Common myeloid progenitor, CD34-positive (primary cell): Measurements from ENCODE around the gene TPCN1.
"Not testable (repeated sequence)": the region's sequence is repeated elsewhere in the genome, so short reads cannot be mapped to it uniquely, and the experiment has no call there.

Source experiments
- CTCF ChIA-PET: fragments of 350-600 bp; sonication (Branson Sonifier 250); formaldehyde crosslinking; loops from one replicate; lab custom pipeline; 2021; ENCODE audit warnings: antibody characterized with exemption; lab: Charles Lee
- POLR2A ChIA-PET: fragments of 350-600 bp; sonication (Branson Sonifier 250); formaldehyde crosslinking; loops from one replicate; lab custom pipeline; 2021; ENCODE audit warnings: antibody characterized with exemption; lab: Charles Lee
- DNase-seq, 3 donors: peaks; one replicate each; pipeline versions ENCODE4 v3.0.0 to v3.0.0-alpha.2; 2013
- H3K27ac ChIP-seq, 2 experiments: 1 replicate in 1 of 2; 2 replicates in 1 of 2; pipeline ENCODE4 v1.7.0; 2013; ENCODE audit warnings: inconsistent platforms in 2 of 2, low read length in 2 of 2, mild to moderate bottlenecking in 2 of 2, low read depth in 1 of 2, moderate library complexity in 1 of 2; ENCODE audit not compliant: severe bottlenecking in 2 of 2, insufficient read depth in 1 of 2, poor library complexity in 1 of 2
- H3K27me3 ChIP-seq, 5 experiments: replicated peaks in 2 of 5; 1 replicate in 3 of 5; 2 replicates in 2 of 5; pipeline versions ENCODE4 v1.6.1 to v1.7.0; 2013; ENCODE audit warnings: low read length in 4 of 5, mild to moderate bottlenecking in 2 of 5, moderate library complexity in 2 of 5, inconsistent platforms in 1 of 5; ENCODE audit not compliant: insufficient read depth in 5 of 5, control insufficient read depth in 4 of 5
- H3K36me3 ChIP-seq, 4 experiments: 1 replicate in 2 of 4; 2 replicates in 2 of 4; pipeline versions ENCODE4 v1.6.1 to v1.7.0; 2013; ENCODE audit warnings: low read length in 3 of 4, control low read depth in 1 of 4, mild to moderate bottlenecking in 1 of 4; ENCODE audit not compliant: control insufficient read depth in 4 of 4, insufficient read depth in 4 of 4
- H3K4me1 ChIP-seq, 4 experiments: 1 replicate in 3 of 4; 2 replicates in 1 of 4; pipeline versions ENCODE4 v1.6.1 to v1.7.1; 2013; ENCODE audit warnings: low read length in 3 of 4, mild to moderate bottlenecking in 3 of 4, control low read depth in 1 of 4, inconsistent platforms in 1 of 4, moderate library complexity in 1 of 4; ENCODE audit not compliant: control insufficient read depth in 4 of 4, insufficient read depth in 4 of 4; ENCODE audit errors: control extremely low read depth in 1 of 4
- H3K4me3 ChIP-seq, 7 experiments: 1 replicate in 4 of 7; 2 replicates in 3 of 7; pipeline versions ENCODE4 v1.5.1 to v1.7.0; 2013; ENCODE audit warnings: mild to moderate bottlenecking in 7 of 7, low read length in 6 of 7, moderate library complexity in 6 of 7, inconsistent platforms in 2 of 7, low read depth in 2 of 7, control low read depth in 1 of 7; ENCODE audit not compliant: insufficient read depth in 4 of 7, control insufficient read depth in 1 of 7; ENCODE audit errors: extremely low read depth in 1 of 7
- H3K9me3 ChIP-seq, 5 experiments: 1 replicate in 4 of 5; 2 replicates in 1 of 5; pipeline versions ENCODE4 v1.6.1 to v1.7.1; 2013; ENCODE audit warnings: low read length in 4 of 5, mild to moderate bottlenecking in 2 of 5, inconsistent platforms in 1 of 5, low read depth in 1 of 5, moderate library complexity in 1 of 5; ENCODE audit not compliant: control insufficient read depth in 4 of 5, insufficient read depth in 2 of 5; ENCODE audit errors: control extremely low read depth in 1 of 5
- WGBS: methylation state at CpG from one replicate; pipeline ENCODE4 v1.1.5; 2013; ENCODE audit not compliant: insufficient coverage; 5-methylcytosine and 5-hydroxymethylcytosine counted together

TPCN1 gene

DNA sequence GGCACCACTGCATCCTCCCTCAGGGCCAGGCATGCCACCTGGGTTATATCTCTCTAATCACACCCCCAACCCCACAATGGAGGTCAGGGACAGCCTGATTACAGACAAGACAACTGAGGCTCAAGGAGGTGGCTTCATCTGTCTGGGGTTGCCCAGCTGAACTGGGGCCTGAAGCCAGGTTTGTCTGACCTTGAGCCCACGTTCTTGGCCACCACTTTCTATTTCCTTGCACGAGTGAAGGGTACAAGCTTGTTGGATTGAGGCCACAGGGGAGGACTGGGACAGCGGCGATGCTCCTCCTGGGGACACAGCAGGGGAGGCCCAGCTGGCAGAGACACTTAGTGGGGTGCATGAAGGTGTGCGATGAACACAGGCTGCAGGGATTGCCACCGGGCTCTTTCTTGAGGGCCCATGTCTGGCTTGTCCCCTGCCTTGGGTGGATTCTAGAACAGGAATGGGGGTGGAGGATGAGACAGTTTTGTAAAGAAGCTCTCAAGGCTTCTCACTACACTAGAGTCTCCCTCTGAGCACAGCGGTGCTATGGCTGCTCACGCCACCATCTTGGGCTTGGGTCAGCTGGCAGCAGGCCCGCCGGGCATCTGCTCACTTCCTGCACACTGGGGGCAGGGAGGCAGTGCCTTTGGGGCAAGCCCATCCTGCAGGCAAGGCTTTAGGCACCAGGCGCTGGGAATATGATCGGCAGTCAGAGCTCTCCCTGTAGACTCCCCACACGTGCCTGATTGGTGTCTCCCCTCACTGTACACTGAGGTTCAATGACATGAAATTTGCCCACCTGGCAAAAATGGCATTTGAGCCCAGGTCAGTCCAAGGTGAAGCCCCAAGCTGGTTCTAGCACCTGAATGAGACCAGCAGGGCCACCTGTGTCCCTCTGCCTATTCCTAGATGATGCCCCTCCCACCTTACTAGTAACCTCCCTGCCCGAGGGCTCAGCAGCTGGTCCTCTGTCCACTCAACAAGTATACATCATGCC is 19.8 kb upstream of the TPCN1 start:
- Histone ChIP-seq H3K27ac (no peak overlapping the region), H3K4me1 (peaks cover 2 to 16% (median 8%) of the 10 kb centered on the region in 4 experiments), H3K27me3 (no peaks in the 10 kb centered on the region), H3K4me3 (no peak overlapping the region), H3K36me3 (no peaks in the 10 kb centered on the region), H3K9me3 (no peaks in the 10 kb centered on the region)
- ChIA-PET POLR2A (no interaction called here), CTCF (interaction anchor here (1.0 to 3.7 kb wide), 4 partner anchors 22 to 47 kb away, joined by 4 to 19 read pairs (median 4); no protein-coding TSS in a partner anchor)
- no peak for DNase-seq
- WGBS = 95% methylated on average over 11 of the region's 14 CpGs

DNA sequence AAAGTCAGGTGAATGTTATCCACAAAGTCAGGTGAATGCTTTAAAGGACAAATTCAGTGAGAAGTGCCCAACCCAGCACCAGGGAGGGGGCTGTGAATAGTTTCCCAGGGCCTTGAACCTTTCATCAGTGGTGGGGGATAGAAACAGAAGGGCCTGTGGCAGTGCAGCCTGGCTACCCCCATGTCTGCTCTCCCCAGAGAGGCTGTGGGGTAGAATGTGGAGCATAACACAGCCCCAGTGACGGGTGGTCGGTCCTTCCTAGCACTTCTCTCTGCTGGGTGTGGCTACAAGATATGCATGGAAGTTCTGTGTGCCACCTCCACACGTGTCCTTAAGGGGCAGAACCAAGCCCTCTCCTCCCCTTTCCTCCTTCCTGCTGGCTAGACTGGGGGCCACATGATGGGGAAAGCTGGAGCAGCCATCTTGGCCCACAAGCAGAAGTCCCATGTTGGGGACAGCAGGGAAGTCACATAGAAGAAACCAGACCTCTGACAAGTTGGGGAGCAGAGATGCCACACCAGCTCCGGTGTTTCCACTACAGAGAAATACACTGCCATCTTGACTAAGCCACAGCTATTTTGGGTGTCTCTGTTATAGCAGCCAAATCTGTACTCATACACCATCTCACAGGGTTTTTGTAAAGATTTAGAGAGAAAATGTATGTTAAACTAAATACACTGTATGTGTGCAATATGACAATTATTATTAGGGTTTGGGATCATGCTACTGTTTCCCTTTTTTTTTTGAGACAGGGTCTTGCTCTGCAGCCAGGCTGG is 18.8 kb upstream of the TPCN1 start:
- WGBS = 86% methylated on average over 4 of the region's 4 CpGs
- H3K4me3 ChIP-seq = no peak overlapping the region
- no peaks in the 10 kb centered on the region for H3K27me3 ChIP-seq
- POLR2A ChIA-PET = no interaction called here
- no peaks in the 10 kb centered on the region for H3K36me3 ChIP-seq
- CTCF ChIA-PET = interaction anchor here (0.9 to 3.7 kb wide), 5 partner anchors 16 to 142 kb away, joined by 3 to 22 read pairs (median 3); no protein-coding TSS in a partner anchor
- peaks cover 4 to 26% (median 10%) of the 10 kb centered on the region in 4 experiments for H3K4me1 ChIP-seq
- no peaks in the 10 kb centered on the region for H3K9me3 ChIP-seq
- DNase-seq = no peak
- no peak overlapping the region for H3K27ac ChIP-seq

DNA sequence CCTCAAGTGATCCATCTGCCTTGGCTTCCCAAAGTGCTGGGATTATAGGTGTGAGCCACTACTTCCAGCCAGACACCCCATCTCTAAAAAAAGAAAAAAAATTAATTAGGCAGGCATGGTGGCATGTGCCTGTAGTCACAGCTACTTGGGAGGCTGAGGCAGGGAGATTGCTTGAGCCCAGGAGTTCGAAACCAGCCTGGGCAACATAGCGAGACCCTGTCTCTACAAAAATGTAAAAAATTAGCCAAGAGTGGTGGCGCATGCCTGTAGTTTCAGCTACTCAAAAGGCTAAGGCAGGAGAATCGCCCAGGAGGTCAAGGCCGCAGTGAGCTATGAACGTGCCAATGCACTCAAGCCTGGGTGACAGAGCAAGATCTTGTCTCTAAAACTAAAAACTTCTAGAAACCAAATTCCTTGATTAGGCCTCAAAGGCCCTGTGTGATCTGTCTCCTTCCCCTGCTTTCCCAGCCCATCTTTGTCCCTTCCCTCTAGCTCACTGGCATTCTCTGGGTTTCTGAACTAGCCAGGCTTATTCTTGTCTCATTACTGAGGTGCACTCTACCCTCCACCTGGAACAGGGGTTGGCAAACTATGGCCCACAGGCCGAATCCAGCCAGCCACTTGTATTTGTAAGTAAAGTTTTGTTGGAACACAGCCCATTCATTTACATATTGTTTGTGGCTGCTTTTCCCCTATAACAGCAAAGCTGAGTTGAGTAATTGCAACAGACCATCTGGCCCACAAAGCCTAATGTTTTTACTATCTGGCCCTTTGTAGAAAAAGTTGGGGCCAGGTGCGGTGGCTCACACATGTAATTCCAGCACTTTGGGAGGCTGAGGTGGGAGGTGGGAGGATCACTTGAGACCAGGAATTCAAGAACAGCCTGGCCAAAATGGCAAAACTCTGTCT is 17.2 kb upstream of the TPCN1 start:
- Histone ChIP-seq H3K36me3 (no peaks in the 10 kb centered on the region), H3K9me3 (no peaks in the 10 kb centered on the region), H3K27me3 (no peaks in the 10 kb centered on the region), H3K27ac (no peak overlapping the region), H3K4me1 (peaks cover 10 to 43% (median 26%) of the 10 kb centered on the region in 4 experiments), H3K4me3 (no peak overlapping the region)
- 100% methylated on average over 6 of the region's 8 CpGs for WGBS
- POLR2A ChIA-PET = interaction anchor here (0.6 to 0.7 kb wide), 3 partner anchors 17 to 102 kb away, joined by 3 to 5 read pairs (median 4); partner anchors contain the start of gene TPCN1
- peak in 2 of 3 donors; percentile 22 to 28 for DNase-seq
- CTCF ChIA-PET = interaction anchor here (1.0 to 3.1 kb wide), 11 partner anchors 8 to 222 kb away, joined by 3 to 22 read pairs (median 4); no protein-coding TSS in a partner anchor

DNA sequence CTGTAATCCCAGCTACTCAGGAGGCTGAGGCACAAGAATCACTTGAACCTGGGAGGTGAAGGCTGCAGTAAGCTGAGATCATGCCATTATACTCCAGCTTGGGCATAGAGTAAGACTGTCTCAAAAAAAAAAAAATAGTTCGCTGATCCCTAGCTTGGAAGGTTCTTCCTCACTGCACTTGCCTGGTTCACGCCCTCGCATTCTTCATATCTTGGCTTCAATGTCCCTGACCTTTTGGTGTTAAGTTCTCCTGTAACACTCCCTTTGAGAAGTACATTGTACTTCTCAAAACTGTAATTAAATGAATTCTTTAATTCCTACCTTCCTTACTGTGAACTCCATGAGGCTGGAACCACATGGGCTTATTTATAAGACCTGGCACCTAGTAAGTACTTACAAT is 16.5 kb upstream of the TPCN1 start:
- 80% methylated on average over 3 of the region's 3 CpGs for WGBS
- Histone ChIP-seq H3K4me1 (peaks cover 15 to 50% (median 33%) of the 10 kb centered on the region in 4 experiments), H3K27me3 (no peaks in the 10 kb centered on the region), H3K27ac (no peak overlapping the region), H3K36me3 (no peaks in the 10 kb centered on the region), H3K4me3 (no peak overlapping the region), H3K9me3 (no peaks in the 10 kb centered on the region)
- ChIA-PET CTCF (interaction anchor here (1.0 to 3.1 kb wide), 8 partner anchors 9 to 221 kb away, joined by 3 to 22 read pairs (median 4); no protein-coding TSS in a partner anchor), POLR2A (interaction anchor here (0.7 kb wide), 1 partner anchor 17 kb away, joined by 3 read pairs; the partner anchor contains the start of gene TPCN1)
- DNase-seq = no peak

DNA sequence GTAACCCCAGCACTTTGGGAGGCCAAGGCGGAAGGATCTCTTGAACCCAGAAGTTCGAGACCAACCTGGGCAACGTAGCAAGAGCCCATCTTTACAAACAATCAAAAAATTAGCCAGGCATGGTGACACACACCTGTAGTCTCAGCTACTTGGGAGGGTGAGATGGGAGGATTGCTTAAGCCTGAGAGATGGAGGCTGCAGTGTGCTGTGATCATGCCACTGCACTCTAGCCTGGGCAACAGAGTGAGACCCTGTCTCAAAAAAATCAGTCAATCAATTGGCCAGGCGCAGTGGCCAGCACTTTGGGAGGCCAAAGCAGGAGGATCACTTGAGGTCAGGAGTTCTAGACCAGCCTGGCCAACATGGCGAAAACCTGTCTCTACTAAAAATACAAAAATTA is 14.5 kb upstream of the TPCN1 start:
- H3K27me3 ChIP-seq, H3K4me3 ChIP-seq, DNase-seq, H3K27ac ChIP-seq, H3K9me3 ChIP-seq, POLR2A ChIA-PET, H3K36me3 ChIP-seq: not testable (repeated sequence)
- WGBS = 98% methylated on average over 4 of the region's 5 CpGs
- peaks cover 16 to 64% (median 46%) of the 10 kb centered on the region in 4 experiments for H3K4me1 ChIP-seq
- CTCF ChIA-PET = interaction anchor here (1.0 to 3.0 kb wide), 2 partner anchors 15 to 29 kb away, joined by 3 to 19 read pairs; partner anchors contain the start of gene TPCN1

DNA sequence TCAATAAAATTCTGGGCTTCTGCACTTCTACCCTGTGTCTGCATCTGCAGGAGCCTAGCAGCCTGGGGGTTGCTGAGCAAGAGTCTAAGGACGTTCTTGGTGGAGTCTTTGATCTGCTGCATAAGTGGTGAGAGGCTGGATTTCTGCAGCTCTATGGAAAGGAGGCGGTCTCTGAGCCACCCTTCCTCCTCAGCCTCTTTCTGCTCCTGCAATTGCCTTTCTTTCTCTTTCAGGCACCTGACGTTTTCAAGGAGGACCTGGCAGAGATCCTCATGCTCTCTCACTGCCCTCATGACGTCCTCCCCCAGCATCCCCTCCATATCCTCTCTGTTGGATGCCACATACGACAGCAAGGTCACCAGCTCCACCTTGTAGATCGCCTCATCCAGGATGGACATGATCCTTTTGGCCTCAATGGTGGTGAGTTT is 13.6 kb upstream of the TPCN1 start:
- Histone ChIP-seq H3K9me3 (no peaks in the 10 kb centered on the region), H3K36me3 (no peaks in the 10 kb centered on the region), H3K4me1 (peaks cover 16 to 64% (median 46%) of the 10 kb centered on the region in 4 experiments), H3K27ac (peak overlapping the region; percentile 19 to 84), H3K4me3 (peak overlapping the region in 1 of 7 experiments; percentile 17), H3K27me3 (no peaks in the 10 kb centered on the region)
- peak in 2 of 3 donors; percentile 63 to 71 for DNase-seq
- ChIA-PET POLR2A (interaction anchor here (1.2 to 1.9 kb wide), 5 partner anchors 14 to 30 kb away, joined by 3 to 12 read pairs (median 9); partner anchors contain the start of gene TPCN1), CTCF (interaction anchor here (1.0 to 3.0 kb wide), 4 partner anchors 12 to 25 kb away, joined by 3 to 19 read pairs (median 10); partner anchors contain the start of gene TPCN1)
- 22% methylated on average over 4 of the region's 6 CpGs for WGBS
